SK-N-SH (cell line): ENCODE measurements around the gene GAS6. TPM values are rescaled to one million over a fixed set of nuclear protein-coding genes. Genes with fewer than 3 reads are reported as not detected.

Experiments
- CTCF ChIA-PET: fragments of 300-600, 350-600 bp; formaldehyde crosslinking; extraction: SDS; loops from one replicate; lab custom pipeline; 2021; lab: Yijun Ruan, JAX
- POLR2A ChIA-PET: fragments of 350-600 bp; sonication (Branson Sonifier 250); formaldehyde crosslinking; extraction: SDS; loops from one replicate; lab custom pipeline; 2020; ENCODE audit warnings: antibody characterized with exemption, inconsistent platforms; lab: Yijun Ruan, JAX
- DNase-seq: peaks from one replicate; pipeline ENCODE4 v3.0.0; 2012
- H2AFZ ChIP-seq: fragments of 200-600 bp; sonication (generic); 2 replicates; pipeline ENCODE4 v1.8.1; 2016; ENCODE audit warnings: antibody characterized with exemption, mild to moderate bottlenecking, low read depth
- H3F3A ChIP-seq: fragments of 200-600 bp; sonication (generic); replicated peaks from 2 replicates; pipeline ENCODE3; 2016; ENCODE audit warnings: antibody characterized with exemption, mild to moderate bottlenecking; ENCODE audit not compliant: insufficient read depth
- H3K27ac ChIP-seq, 2 experiments: fragments of 200-500 bp in 1 of 2; fragments of 200-600 bp in 1 of 2; sonication (Bioruptor generic) in 1 of 2; sonication (generic), shearing (Covaris generic) in 1 of 2; 2 replicates each; pipeline versions ENCODE4 v1.5.1 to v1.6.1; 2014 to 2016; ENCODE audit warnings: low read depth in 2 of 2, inconsistent platforms in 1 of 2, low read length in 1 of 2, mild to moderate bottlenecking in 1 of 2, mixed read lengths in 1 of 2
- H3K27me3 ChIP-seq: fragments of 200-600 bp; sonication (generic), shearing (Covaris generic); 2 replicates; pipeline ENCODE4 v1.6.1; 2016; ENCODE audit warnings: mixed run types; ENCODE audit not compliant: insufficient read depth
- H3K36me3 ChIP-seq, 2 experiments: fragments of 200-500 bp in 1 of 2; fragments of 200-600 bp in 1 of 2; sonication (Bioruptor generic) in 1 of 2; sonication (generic) in 1 of 2; replicated peaks in 1 of 2; 2 replicates each; pipeline versions ENCODE3 to v1.5.1; 2014 to 2016; ENCODE audit warnings: low read length in 1 of 2, mild to moderate bottlenecking in 1 of 2; ENCODE audit not compliant: insufficient read depth in 2 of 2, control insufficient read depth in 1 of 2
- H3K4me1 ChIP-seq, 2 experiments: fragments of 200-500 bp in 1 of 2; fragments of 200-600 bp in 1 of 2; sonication (Bioruptor generic) in 1 of 2; sonication (generic), shearing (Covaris generic) in 1 of 2; 2 replicates each; pipeline versions ENCODE4 v1.5.1 to v1.6.1; 2014 to 2016; ENCODE audit warnings: low read depth in 1 of 2, low read length in 1 of 2, mixed run types in 1 of 2; ENCODE audit not compliant: insufficient read depth in 2 of 2, control insufficient read depth in 1 of 2
- H3K4me2 ChIP-seq: fragments of 200-600 bp; sonication (generic), shearing (Covaris generic); 2 replicates; pipeline ENCODE4 v1.6.1; 2017; ENCODE audit warnings: mixed run types
- H3K4me3 ChIP-seq, 2 experiments: fragments of 200-500 bp in 1 of 2; fragments of 200-600 bp in 1 of 2; sonication (Bioruptor generic) in 1 of 2; sonication (generic), shearing (Covaris generic) in 1 of 2; 2 replicates each; pipeline versions ENCODE4 v1.5.1 to v1.8.1; 2014 to 2016; ENCODE audit warnings: low read depth in 2 of 2, inconsistent platforms in 1 of 2, low read length in 1 of 2, mild to moderate bottlenecking in 1 of 2, mixed read lengths in 1 of 2, moderate library complexity in 1 of 2
- H3K79me2 ChIP-seq: fragments of 200-600 bp; sonication (generic); 2 replicates; pipeline ENCODE4 v1.8.1; 2017; ENCODE audit warnings: mild to moderate bottlenecking; ENCODE audit not compliant: insufficient read depth
- H3K9ac ChIP-seq: fragments of 200-600 bp; sonication (generic); 2 replicates; pipeline ENCODE4 v1.6.1; 2017; ENCODE audit warnings: mixed run types
- H3K9me2 ChIP-seq: fragments of 200-600 bp; sonication (generic); 2 replicates; pipeline ENCODE4 v1.6.1; 2017; ENCODE audit warnings: mixed run types
- H3K9me3 ChIP-seq: fragments of 200-600 bp; sonication (generic); 2 replicates; pipeline ENCODE4 v1.6.1; 2017; ENCODE audit warnings: mixed run types, mild to moderate bottlenecking, moderate library complexity
- H4K20me1 ChIP-seq: fragments of 200-600 bp; sonication (generic); 2 replicates; pipeline ENCODE4 v1.6.1; 2017; ENCODE audit warnings: mild to moderate bottlenecking, mixed run types; ENCODE audit not compliant: insufficient read depth
- GATA2 ChIP-seq: sonication (generic); formaldehyde crosslinking; IDR thresholded peaks from 2 replicates; pipeline ENCODE4 v1.5.0; 2020; ENCODE audit warnings: mild to moderate bottlenecking, missing genetic modification reagents
- NFIC ChIP-seq: IDR thresholded peaks from 2 replicates; pipeline ENCODE4 v1.4.0; 2012; ENCODE audit warnings: borderline replicate concordance
- NRF1 ChIP-seq: IDR thresholded peaks from 2 replicates; pipeline ENCODE4 v1.6.1; 2012; ENCODE audit warnings: low read depth, mild to moderate bottlenecking, low read length
- PBX3 ChIP-seq: IDR thresholded peaks from 2 replicates; pipeline ENCODE4; 2012
- RAD21 ChIP-seq: IDR thresholded peaks from 2 replicates; pipeline ENCODE4 v1.6.1; 2012; ENCODE audit warnings: mild to moderate bottlenecking, low read length
- RFX5 ChIP-seq: IDR thresholded peaks from 2 replicates; pipeline ENCODE4 v1.6.1; 2012; ENCODE audit warnings: mild to moderate bottlenecking, improper control_type of control experiment, low read length
- RXRA ChIP-seq: IDR thresholded peaks from 2 replicates; pipeline ENCODE4 v1.4.0; 2012; ENCODE audit warnings: low read depth, mild to moderate bottlenecking, borderline replicate concordance
- TEAD4 ChIP-seq: IDR thresholded peaks from 2 replicates; pipeline ENCODE4 v1.4.0; 2012; ENCODE audit warnings: mild to moderate bottlenecking, borderline replicate concordance; ENCODE audit not compliant: insufficient read depth
- WGBS: methylation state at CpG from one replicate; pipeline ENCODE4 v1.1.6; 2017; ENCODE audit warnings: low lambda C conversion rate; 5-methylcytosine and 5-hydroxymethylcytosine counted together
- polyA plus RNA-seq, 3 experiments: library from polyadenylated mRNA; depleted of rRNA; stranded (reverse); fragments of >200 nt; gene quantifications; 2 replicates each; pipeline ENCODE4 v1.2.3, GENCODE V29; 2012
- TF ChIP-seq, protein P1 (sequence below): IDR thresholded peaks from 2 replicates; pipeline ENCODE4 v1.4.0; 2012; ENCODE audit warnings: low read depth, borderline replicate concordance
- TF ChIP-seq, protein P2 (sequence below): IDR thresholded peaks from 2 replicates; pipeline ENCODE4 v1.6.1; 2012; ENCODE audit warnings: mild to moderate bottlenecking, low read depth, low read length, moderate library complexity

The GAS6 gene
- polyA plus RNA-seq, 1 of the 3 experiments (the other 2 are of a cell fraction), result 380 TPM

DNA sequence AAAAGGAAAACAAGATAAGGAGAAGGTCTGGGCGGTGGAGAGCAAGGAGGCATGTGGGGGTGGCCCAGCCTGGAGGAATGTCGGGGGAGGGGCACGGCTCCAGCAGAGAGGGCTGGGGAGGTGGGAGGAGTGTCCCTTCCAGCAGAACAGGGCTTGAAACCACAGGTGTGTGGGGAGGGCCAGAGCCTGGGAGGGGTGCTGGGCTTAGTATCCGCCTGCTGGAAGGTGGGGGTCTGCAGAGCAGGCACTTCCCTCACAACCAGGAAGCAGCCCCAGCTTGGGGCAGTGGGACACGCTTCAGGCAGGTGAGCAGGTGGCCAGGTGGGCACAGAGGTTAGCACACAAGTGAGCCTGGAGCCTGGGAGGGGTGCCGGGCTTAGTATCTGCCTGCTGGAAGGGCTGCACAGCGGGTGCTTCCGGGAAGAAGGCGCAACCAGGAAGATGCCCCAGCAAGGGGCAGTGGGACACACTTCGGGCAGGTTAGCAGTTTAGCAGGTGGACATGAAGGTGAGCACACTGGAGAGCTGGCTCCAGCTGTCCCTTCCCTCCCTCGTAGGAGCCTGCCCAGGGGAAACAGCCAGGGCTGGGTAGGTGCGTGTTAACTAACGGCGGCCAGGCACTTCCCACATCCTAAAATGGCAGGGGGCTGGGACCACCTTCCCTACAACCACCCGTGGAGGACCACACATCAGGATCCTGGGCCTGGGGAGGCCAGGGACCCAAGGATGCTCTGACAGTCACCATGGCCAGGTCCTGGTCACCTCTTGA is 3.0 kb downstream of the GAS6 start:
- DNase-seq, result no peak

More for the DNA sequence above, 3.0 kb downstream of the GAS6 start:
- H3K27me3 ChIP-seq, result no peaks in the 10 kb centered on the region
- ChIA-PET POLR2A (interaction anchor here (0.6 kb wide), 1 partner anchor 243 kb away, joined by 3 read pairs; no protein-coding TSS in a partner anchor), CTCF (interaction anchor here (0.7 to 3.2 kb wide), 4 partner anchors 21 to 136 kb away, joined by 3 to 15 read pairs (median 4); no protein-coding TSS in a partner anchor)
- peaks cover 0 to 7% of the 10 kb centered on the region in 2 experiments for H3K36me3 ChIP-seq
- H4K20me1 ChIP-seq, result peaks cover 52% of the 10 kb centered on the region
- peaks cover 98% of the 10 kb centered on the region for H3K79me2 ChIP-seq
- no peak overlapping the region for H3K9ac ChIP-seq
- WGBS, result 90% methylated on average over 6 of the region's 15 CpGs
- H3K4me2 ChIP-seq, result peak overlapping the region; percentile 93
- peak overlapping the region in 1 of 2 experiments; percentile 69; a peak in 2 of 4 replicates for H3K27ac ChIP-seq
- H3F3A ChIP-seq, result peaks cover 38% of the 10 kb centered on the region
- H3K4me3 ChIP-seq, result no peak overlapping the region
- TF ChIP-seq, protein P1, sequence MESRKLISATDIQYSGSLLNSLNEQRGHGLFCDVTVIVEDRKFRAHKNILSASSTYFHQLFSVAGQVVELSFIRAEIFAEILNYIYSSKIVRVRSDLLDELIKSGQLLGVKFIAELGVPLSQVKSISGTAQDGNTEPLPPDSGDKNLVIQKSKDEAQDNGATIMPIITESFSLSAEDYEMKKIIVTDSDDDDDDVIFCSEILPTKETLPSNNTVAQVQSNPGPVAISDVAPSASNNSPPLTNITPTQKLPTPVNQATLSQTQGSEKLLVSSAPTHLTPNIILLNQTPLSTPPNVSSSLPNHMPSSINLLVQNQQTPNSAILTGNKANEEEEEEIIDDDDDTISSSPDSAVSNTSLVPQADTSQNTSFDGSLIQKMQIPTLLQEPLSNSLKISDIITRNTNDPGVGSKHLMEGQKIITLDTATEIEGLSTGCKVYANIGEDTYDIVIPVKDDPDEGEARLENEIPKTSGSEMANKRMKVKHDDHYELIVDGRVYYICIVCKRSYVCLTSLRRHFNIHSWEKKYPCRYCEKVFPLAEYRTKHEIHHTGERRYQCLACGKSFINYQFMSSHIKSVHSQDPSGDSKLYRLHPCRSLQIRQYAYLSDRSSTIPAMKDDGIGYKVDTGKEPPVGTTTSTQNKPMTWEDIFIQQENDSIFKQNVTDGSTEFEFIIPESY, result no peak
- TF ChIP-seq NFIC (no peak), TEAD4 (no peak), RAD21 (no peak), GATA2 (no peak), PBX3 (no peak), NRF1 (no peak), RXRA (no peak), RFX5 (no peak)
- TF ChIP-seq, protein P2, sequence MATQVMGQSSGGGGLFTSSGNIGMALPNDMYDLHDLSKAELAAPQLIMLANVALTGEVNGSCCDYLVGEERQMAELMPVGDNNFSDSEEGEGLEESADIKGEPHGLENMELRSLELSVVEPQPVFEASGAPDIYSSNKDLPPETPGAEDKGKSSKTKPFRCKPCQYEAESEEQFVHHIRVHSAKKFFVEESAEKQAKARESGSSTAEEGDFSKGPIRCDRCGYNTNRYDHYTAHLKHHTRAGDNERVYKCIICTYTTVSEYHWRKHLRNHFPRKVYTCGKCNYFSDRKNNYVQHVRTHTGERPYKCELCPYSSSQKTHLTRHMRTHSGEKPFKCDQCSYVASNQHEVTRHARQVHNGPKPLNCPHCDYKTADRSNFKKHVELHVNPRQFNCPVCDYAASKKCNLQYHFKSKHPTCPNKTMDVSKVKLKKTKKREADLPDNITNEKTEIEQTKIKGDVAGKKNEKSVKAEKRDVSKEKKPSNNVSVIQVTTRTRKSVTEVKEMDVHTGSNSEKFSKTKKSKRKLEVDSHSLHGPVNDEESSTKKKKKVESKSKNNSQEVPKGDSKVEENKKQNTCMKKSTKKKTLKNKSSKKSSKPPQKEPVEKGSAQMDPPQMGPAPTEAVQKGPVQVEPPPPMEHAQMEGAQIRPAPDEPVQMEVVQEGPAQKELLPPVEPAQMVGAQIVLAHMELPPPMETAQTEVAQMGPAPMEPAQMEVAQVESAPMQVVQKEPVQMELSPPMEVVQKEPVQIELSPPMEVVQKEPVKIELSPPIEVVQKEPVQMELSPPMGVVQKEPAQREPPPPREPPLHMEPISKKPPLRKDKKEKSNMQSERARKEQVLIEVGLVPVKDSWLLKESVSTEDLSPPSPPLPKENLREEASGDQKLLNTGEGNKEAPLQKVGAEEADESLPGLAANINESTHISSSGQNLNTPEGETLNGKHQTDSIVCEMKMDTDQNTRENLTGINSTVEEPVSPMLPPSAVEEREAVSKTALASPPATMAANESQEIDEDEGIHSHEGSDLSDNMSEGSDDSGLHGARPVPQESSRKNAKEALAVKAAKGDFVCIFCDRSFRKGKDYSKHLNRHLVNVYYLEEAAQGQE, result no peak
- no peaks in the 10 kb centered on the region for H3K9me3 ChIP-seq
- H3K9me2 ChIP-seq, result no peaks in the 10 kb centered on the region
- H2AFZ ChIP-seq, result no peak overlapping the region
- H3K4me1 ChIP-seq, result peaks cover 7 to 33% of the 10 kb centered on the region in 2 experiments; a peak in 1 of 4 replicates
